Tibial nerve (tissue), 3 donors: ENCODE measurements around the gene PPM1H.

Source experiments
- POLR2A ChIP-seq, 2 donors: fragments of 450-650 bp; IDR thresholded peaks; one replicate each; pipeline ENCODE4 v1.6.1; 2017; ENCODE audit warnings: antibody characterized with exemption in 2 of 2, mild to moderate bottlenecking in 2 of 2, moderate library complexity in 2 of 2
- TF ChIP-seq, protein P1 (sequence below), 5 experiments: fragments of 200-600 bp in 3 of 5; fragments of 450-650 bp in 2 of 5; sonication (generic) in 3 of 5; IDR thresholded peaks; one replicate each; pipeline ENCODE4 v1.5.1; 2016 to 2019; ENCODE audit warnings: antibody characterized with exemption in 5 of 5, mild to moderate bottlenecking in 3 of 5, moderate library complexity in 2 of 5

DNA sequence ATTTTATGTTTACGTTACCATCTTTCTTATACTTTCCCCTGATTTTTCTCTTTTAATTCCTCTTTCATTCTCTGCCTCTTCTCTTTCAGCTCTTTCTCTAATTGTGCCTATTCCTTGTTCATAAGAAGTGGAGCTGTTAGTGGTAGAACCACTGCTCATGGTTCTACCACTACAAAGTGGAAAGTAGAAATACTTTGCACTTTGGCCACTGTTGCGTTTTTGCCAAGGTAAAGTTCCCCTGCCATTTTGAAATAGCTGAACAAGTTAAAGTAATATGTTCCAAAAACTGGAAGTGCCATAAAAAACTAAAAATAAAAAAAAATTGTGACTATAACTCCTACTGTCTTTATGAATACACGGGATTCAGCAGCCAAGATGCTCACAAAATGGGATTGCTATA is 337.7 kb downstream of the PPM1H start:
- no peak for TF ChIP-seq POLR2A (IDR thresholded peaks at IDR 0.05)
- TF ChIP-seq, protein P1, sequence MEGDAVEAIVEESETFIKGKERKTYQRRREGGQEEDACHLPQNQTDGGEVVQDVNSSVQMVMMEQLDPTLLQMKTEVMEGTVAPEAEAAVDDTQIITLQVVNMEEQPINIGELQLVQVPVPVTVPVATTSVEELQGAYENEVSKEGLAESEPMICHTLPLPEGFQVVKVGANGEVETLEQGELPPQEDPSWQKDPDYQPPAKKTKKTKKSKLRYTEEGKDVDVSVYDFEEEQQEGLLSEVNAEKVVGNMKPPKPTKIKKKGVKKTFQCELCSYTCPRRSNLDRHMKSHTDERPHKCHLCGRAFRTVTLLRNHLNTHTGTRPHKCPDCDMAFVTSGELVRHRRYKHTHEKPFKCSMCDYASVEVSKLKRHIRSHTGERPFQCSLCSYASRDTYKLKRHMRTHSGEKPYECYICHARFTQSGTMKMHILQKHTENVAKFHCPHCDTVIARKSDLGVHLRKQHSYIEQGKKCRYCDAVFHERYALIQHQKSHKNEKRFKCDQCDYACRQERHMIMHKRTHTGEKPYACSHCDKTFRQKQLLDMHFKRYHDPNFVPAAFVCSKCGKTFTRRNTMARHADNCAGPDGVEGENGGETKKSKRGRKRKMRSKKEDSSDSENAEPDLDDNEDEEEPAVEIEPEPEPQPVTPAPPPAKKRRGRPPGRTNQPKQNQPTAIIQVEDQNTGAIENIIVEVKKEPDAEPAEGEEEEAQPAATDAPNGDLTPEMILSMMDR (IDR thresholded peaks at IDR 0.05), result no peak
